ENCODE measurements around the gene ACVR1B. TPM values are rescaled to one million over a fixed set of nuclear protein-coding genes. Genes with fewer than 3 reads are reported as not detected.
A peak's percentile ranks its signal among the peaks of the same experiment; 100 is the strongest.

ACVR1B gene
- total and polyA plus RNA-seq, 2 experiments from 2014 or later, result 11.9 to 46.4 TPM

- Histone ChIP-seq H3K4me1 (ENCODE audit: low read depth) (peaks cover 34% of the 10 kb centered on the region), H3K27ac (no peak overlapping the region), H3K9me3 (ENCODE audit: low read depth) (no peaks in the 10 kb centered on the region), H3K4me3 (no peak overlapping the region), H3K36me3 (no peaks in the 10 kb centered on the region), H3K27me3 (no peaks in the 10 kb centered on the region)
- DNase-seq (ENCODE audit: low read depth in 1 of 2, low spot score in 1 of 2), result no peak
- TF ChIP-seq CTCF (IDR thresholded peaks at IDR 0.05; ENCODE audit: low read depth, low read length), result no peak
Measured at GRCh38 chr12:51925346-51926063, 26.0 kb upstream of the ACVR1B start.

GRCh38 chr12:51926064-51926632, 25.4 kb upstream of the ACVR1B start:
- Histone ChIP-seq H3K27ac (no peak overlapping the region), H3K27me3 (no peaks in the 10 kb centered on the region), H3K9me3 (ENCODE audit: low read depth) (no peaks in the 10 kb centered on the region), H3K4me3 (no peak overlapping the region), H3K36me3 (no peaks in the 10 kb centered on the region), H3K4me1 (ENCODE audit: low read depth) (peaks cover 28% of the 10 kb centered on the region)
- DNase-seq (ENCODE audit: low read depth in 1 of 2, low spot score in 1 of 2), result peak in 1 of 2 donors; percentile 82
- no peak for TF ChIP-seq CTCF (IDR thresholded peaks at IDR 0.05; ENCODE audit: low read depth, low read length)

DNA sequence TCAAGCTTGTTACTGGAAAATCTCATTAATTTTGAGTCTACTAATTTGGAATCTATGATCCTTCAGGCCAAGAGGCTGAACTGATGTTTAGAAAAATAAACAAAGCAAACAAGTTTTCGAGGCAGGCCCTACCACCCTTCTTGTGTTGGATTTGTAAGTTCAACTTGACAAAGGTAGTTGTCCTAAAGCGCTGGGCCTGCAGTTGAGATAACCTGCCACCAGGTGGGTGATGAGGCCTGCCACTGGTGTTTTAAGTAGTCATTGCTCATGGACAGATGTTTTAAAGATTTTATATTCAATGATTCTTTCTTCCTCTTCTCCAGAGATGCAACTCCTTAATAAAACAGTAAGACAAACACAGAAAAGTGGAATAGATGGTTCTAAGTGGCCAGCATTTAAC, 24.8 kb upstream of the ACVR1B start:
- no peak overlapping the region for H3K4me3 ChIP-seq
- H3K27me3 ChIP-seq, result no peaks in the 10 kb centered on the region
- peak; percentile 36 to 66 for DNase-seq (ENCODE audit: low read depth in 1 of 2, low spot score in 1 of 2)
- H3K4me1 ChIP-seq (ENCODE audit: low read depth), result peaks cover 27% of the 10 kb centered on the region
- no peak overlapping the region for H3K27ac ChIP-seq
- peak; percentile 41 for TF ChIP-seq CTCF (IDR thresholded peaks at IDR 0.05; ENCODE audit: low read depth, low read length)
- no peaks in the 10 kb centered on the region for H3K9me3 ChIP-seq (ENCODE audit: low read depth)
- no peaks in the 10 kb centered on the region for H3K36me3 ChIP-seq

DNA sequence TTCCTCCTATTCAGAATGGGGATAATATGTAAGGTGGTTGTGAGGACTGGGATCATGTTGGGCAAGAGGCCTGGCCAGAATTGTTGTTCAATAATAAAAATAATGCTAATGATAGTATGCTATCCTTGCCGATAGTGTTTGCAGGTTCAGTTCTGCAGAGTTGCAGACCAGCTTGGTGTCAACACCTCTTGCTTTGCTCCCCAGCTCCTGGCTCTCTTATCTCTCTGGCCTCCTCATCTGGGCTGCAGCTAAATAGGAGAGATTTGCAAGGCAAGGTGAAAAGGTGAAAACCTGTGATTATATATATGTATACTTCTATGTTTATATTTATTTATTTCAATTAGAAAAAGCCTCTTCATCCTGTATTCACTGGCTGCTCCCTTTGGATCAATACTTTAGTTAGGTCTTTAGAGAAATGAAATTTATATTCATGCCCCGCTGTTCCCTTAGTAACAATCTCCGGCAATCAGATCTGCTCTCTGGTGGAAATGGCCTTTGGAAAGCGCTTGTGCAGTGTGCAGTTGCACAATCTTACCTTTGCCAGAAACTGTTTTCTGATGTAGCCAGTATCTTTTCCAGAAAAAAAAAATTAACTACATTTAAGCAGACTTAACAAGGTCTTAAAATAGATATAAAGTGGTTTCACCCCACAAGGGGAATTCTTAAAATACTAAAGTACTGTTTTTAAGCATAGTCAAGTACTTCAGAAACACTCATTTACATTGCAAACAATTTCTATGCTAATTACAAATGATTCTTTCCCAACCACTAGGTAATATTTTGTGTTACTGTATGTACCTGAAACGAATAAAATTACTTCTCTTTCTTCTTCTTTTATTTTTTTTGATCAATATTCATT, 19.1 kb upstream of the ACVR1B start:
- H3K9me3 ChIP-seq (ENCODE audit: low read depth), result no peaks in the 10 kb centered on the region
- peaks cover 23% of the 10 kb centered on the region for H3K4me1 ChIP-seq (ENCODE audit: low read depth)
- H3K27ac ChIP-seq, result peak overlapping the region; percentile 88
- no peaks in the 10 kb centered on the region for H3K27me3 ChIP-seq
- DNase-seq (ENCODE audit: low read depth in 1 of 2, low spot score in 1 of 2), result peak in 1 of 2 donors; percentile 73
- H3K4me3 ChIP-seq, result no peak overlapping the region
- H3K36me3 ChIP-seq, result no peaks in the 10 kb centered on the region
- TF ChIP-seq CTCF (IDR thresholded peaks at IDR 0.05; ENCODE audit: low read depth, low read length), result no peak

DNA sequence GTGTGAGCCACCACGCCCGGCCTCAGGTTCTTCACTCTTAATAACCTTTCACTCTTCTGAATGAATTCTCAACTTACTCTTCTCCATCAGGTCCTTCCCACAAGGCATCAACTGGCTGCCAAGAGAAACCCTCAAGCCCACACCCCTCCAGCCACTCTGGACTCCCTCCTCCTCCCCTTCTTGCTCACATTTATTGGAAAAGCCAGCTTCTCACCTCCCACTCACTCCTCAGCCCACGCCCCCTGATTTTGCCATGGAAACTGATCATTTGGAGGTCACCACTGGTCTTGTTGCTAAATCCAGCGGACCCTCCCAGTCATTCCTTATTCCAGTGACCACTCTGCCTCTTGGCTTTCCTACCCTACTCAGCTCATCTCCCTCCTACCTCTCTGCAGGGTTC, 17.4 kb upstream of the ACVR1B start:
- Histone ChIP-seq H3K27me3 (no peaks in the 10 kb centered on the region), H3K36me3 (no peaks in the 10 kb centered on the region), H3K4me3 (no peak overlapping the region), H3K4me1 (ENCODE audit: low read depth) (peaks cover 28% of the 10 kb centered on the region), H3K27ac (no peak overlapping the region), H3K9me3 (ENCODE audit: low read depth) (no peaks in the 10 kb centered on the region)
- no peak for DNase-seq (ENCODE audit: low read depth in 1 of 2, low spot score in 1 of 2)
- TF ChIP-seq CTCF (IDR thresholded peaks at IDR 0.05; ENCODE audit: low read depth, low read length), result no peak
